Measurements from ENCODE around the gene NEK7. TPM values are rescaled to one million over a fixed set of nuclear protein-coding genes. Genes with fewer than 3 reads are reported as not detected.

NEK7 gene
- total RNA-seq, 2 experiments from 2014 or later, result 14.9 to 25.6 TPM

- no peak for TF ChIP-seq EZH2phosphoT487 (IDR thresholded peaks at IDR 0.05; ENCODE audit: borderline replicate concordance, low read depth, low read length)
- TF ChIP-seq, protein P1, sequence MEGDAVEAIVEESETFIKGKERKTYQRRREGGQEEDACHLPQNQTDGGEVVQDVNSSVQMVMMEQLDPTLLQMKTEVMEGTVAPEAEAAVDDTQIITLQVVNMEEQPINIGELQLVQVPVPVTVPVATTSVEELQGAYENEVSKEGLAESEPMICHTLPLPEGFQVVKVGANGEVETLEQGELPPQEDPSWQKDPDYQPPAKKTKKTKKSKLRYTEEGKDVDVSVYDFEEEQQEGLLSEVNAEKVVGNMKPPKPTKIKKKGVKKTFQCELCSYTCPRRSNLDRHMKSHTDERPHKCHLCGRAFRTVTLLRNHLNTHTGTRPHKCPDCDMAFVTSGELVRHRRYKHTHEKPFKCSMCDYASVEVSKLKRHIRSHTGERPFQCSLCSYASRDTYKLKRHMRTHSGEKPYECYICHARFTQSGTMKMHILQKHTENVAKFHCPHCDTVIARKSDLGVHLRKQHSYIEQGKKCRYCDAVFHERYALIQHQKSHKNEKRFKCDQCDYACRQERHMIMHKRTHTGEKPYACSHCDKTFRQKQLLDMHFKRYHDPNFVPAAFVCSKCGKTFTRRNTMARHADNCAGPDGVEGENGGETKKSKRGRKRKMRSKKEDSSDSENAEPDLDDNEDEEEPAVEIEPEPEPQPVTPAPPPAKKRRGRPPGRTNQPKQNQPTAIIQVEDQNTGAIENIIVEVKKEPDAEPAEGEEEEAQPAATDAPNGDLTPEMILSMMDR (conservative IDR thresholded peaks at IDR 0.05; ENCODE audit: low read length), result no peak
- no peak overlapping the region for H2AFZ ChIP-seq (ENCODE audit: low read length)
- no peaks in the 10 kb centered on the region for H3K79me2 ChIP-seq (ENCODE audit: insufficient read depth, low read depth, low read length)
- H4K20me1 ChIP-seq (ENCODE audit: insufficient read depth, low read length), result no peaks in the 10 kb centered on the region
- intact Hi-C loops (cut with micrococcal nuclease; ENCODE audit: unreplicated experiment), result no loop called here
- no TSS peak for BruUV-seq (replicated peaks)
- ChIA-PET POLR2A (no interaction called here), CTCF (ENCODE audit: unreplicated experiment) (no interaction called here)
- no peak overlapping the region for H3K27ac ChIP-seq (ENCODE audit: low read depth, low read length, poor library complexity, severe bottlenecking)
- no peaks in the 10 kb centered on the region for H3K9me3 ChIP-seq (ENCODE audit: low read length)
- no peaks in the 10 kb centered on the region for H3K9me2 ChIP-seq (ENCODE audit: insufficient read depth, low read length)
- H3K4me3 ChIP-seq (ENCODE audit: low read depth, low read length, poor library complexity, severe bottlenecking), result no peak overlapping the region
- DNase-seq (ENCODE audit: low spot score), result no peak
- no peaks in the 10 kb centered on the region for H3K36me3 ChIP-seq (ENCODE audit: insufficient read depth, low read length)
- no peak overlapping the region for H3K4me2 ChIP-seq (ENCODE audit: low read length)
- no peaks in the 10 kb centered on the region for H3K4me1 ChIP-seq (ENCODE audit: insufficient read depth, low read length, poor library complexity, severe bottlenecking)
These were observed 169.4 kb downstream of the NEK7 start for GRCh38 chr1:198326232-198326631.

GRCh38 chr1:198326915-198327314 lies 170.1 kb downstream of the NEK7 start:
- POLR2A ChIA-PET, result no interaction called here
- no peak overlapping the region for H2AFZ ChIP-seq (ENCODE audit: low read length)
- no peaks in the 10 kb centered on the region for H3K36me3 ChIP-seq (ENCODE audit: insufficient read depth, low read length)
- no peak for TF ChIP-seq EZH2phosphoT487 (IDR thresholded peaks at IDR 0.05; ENCODE audit: borderline replicate concordance, low read depth, low read length)
- TF ChIP-seq, protein P1 (conservative IDR thresholded peaks at IDR 0.05; ENCODE audit: low read length), result no peak
- H3K79me2 ChIP-seq (ENCODE audit: insufficient read depth, low read depth, low read length), result no peaks in the 10 kb centered on the region
- intact Hi-C loops (cut with micrococcal nuclease; ENCODE audit: unreplicated experiment), result no loop called here
- no peaks in the 10 kb centered on the region for H3K9me3 ChIP-seq (ENCODE audit: low read length)
- H3K4me2 ChIP-seq (ENCODE audit: low read length), result no peak overlapping the region
- H3K4me1 ChIP-seq (ENCODE audit: insufficient read depth, low read length, poor library complexity, severe bottlenecking), result no peaks in the 10 kb centered on the region
- CTCF ChIA-PET (ENCODE audit: unreplicated experiment), result no interaction called here
- no peak for DNase-seq (ENCODE audit: low spot score)
- H3K9me2 ChIP-seq (ENCODE audit: insufficient read depth, low read length), result no peaks in the 10 kb centered on the region
- H4K20me1 ChIP-seq (ENCODE audit: insufficient read depth, low read length), result no peaks in the 10 kb centered on the region
- BruUV-seq (replicated peaks), result no TSS peak
- H3K4me3 ChIP-seq (ENCODE audit: low read depth, low read length, poor library complexity, severe bottlenecking), result no peak overlapping the region
- no peak overlapping the region for H3K27ac ChIP-seq (ENCODE audit: low read depth, low read length, poor library complexity, severe bottlenecking)

DNA sequence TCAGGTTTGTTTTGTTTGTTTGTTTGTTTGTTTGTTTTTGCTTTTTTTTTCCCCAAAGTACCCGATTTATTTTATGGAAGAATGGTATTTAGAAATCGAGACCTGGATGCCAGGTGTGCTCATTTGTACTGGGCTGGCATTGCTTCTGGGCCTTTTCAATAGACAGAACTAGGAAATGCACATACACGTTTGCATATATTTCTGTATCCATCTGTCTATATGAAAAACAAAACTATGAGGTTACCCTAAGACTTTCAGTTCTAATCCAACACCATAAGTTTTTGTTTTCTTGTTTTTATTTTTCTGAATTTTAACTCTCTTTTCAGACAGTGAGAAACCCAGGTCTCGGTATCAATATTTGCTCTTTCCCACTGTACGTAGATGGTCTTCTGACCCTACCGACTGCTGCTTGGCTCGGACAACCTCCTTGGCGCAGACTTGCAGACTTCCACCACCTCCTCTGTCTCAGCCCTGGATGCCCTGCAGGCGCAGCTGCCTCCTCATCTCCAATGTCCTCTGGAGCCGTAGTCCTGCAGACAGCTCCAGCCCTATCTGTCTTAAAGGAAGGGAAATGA lies 171.7 kb downstream of the NEK7 start:
- TF ChIP-seq, protein P1 (conservative IDR thresholded peaks at IDR 0.05; ENCODE audit: low read length), result no peak
- TF ChIP-seq EZH2phosphoT487 (IDR thresholded peaks at IDR 0.05; ENCODE audit: borderline replicate concordance, low read depth, low read length), result no peak

More for the DNA sequence above, 171.7 kb downstream of the NEK7 start:
- intact Hi-C loops (cut with micrococcal nuclease; ENCODE audit: unreplicated experiment), result no loop called here
- Histone ChIP-seq H3K27ac (ENCODE audit: low read depth, low read length, poor library complexity, severe bottlenecking) (no peak overlapping the region), H3K4me2 (ENCODE audit: low read length) (no peak overlapping the region), H2AFZ (ENCODE audit: low read length) (no peak overlapping the region), H3K79me2 (ENCODE audit: insufficient read depth, low read depth, low read length) (no peaks in the 10 kb centered on the region), H3K9me3 (ENCODE audit: low read length) (no peaks in the 10 kb centered on the region), H4K20me1 (ENCODE audit: insufficient read depth, low read length) (no peaks in the 10 kb centered on the region), H3K4me1 (ENCODE audit: insufficient read depth, low read length, poor library complexity, severe bottlenecking) (no peaks in the 10 kb centered on the region), H3K4me3 (ENCODE audit: low read depth, low read length, poor library complexity, severe bottlenecking) (no peak overlapping the region), H3K9me2 (ENCODE audit: insufficient read depth, low read length) (no peaks in the 10 kb centered on the region), H3K36me3 (ENCODE audit: insufficient read depth, low read length) (no peaks in the 10 kb centered on the region)
- DNase-seq (ENCODE audit: low spot score), result no peak
- ChIA-PET CTCF (ENCODE audit: unreplicated experiment) (no interaction called here), POLR2A (no interaction called here)
- no TSS peak for BruUV-seq (replicated peaks)

All from OCI-LY7 (cell line).